ENCODE results near the gene CYRIA. TPM values are rescaled to one million over a fixed set of nuclear protein-coding genes. Genes with fewer than 3 reads are reported as not detected.

The CYRIA gene
- total RNA-seq, 4 donors from 2014 or later = 3.3 to 8.0 (median 4.5) TPM

- intact Hi-C loops (cut with DNase I; ENCODE audit: low total_unique reads) (no loop called here), in situ Hi-C loops (cut with MboI; ENCODE audit: low sequenced_read_pairs in 4 of 4) (no loop called here)
- no peaks in the 10 kb centered on the region for H3K27me3 ChIP-seq
- DNase-seq (no peak), ATAC-seq (no peak)
- peaks cover 10 to 13% of the 10 kb centered on the region in 2 donors for H3K4me1 ChIP-seq
- no peak overlapping the region for H3K27ac ChIP-seq
- H3K9me3 ChIP-seq = no peaks in the 10 kb centered on the region
- TF ChIP-seq POLR2A (IDR thresholded peaks at IDR 0.05) (no peak), CTCF (IDR thresholded peaks at IDR 0.05 in 4 of 5, conservative IDR thresholded peaks at IDR 0.05 in 1 of 5) (no peak)
- no peak overlapping the region for H3K4me3 ChIP-seq
- no peaks in the 10 kb centered on the region for H3K36me3 ChIP-seq
Measured at GRCh38 chr2:16669388-16669787, 3.8 kb upstream of the CYRIA start.

- DNase-seq = no peak
- Histone ChIP-seq H3K9me3 (no peaks in the 10 kb centered on the region), H3K36me3 (no peaks in the 10 kb centered on the region), H3K27me3 (no peaks in the 10 kb centered on the region), H3K4me1 (peaks cover 19 to 28% of the 10 kb centered on the region in 2 donors), H3K4me3 (peak overlapping the region; percentile 62 to 75 (median 70)), H3K27ac (peak overlapping the region; percentile 68 to 79 (median 76))
- in situ Hi-C loops (cut with MboI; ENCODE audit: low sequenced_read_pairs in 4 of 4) (no loop called here), intact Hi-C loops (cut with DNase I; ENCODE audit: low total_unique reads) (no loop called here)
- peak; percentile 15 to 20 for ATAC-seq
- no peak for TF ChIP-seq POLR2A (IDR thresholded peaks at IDR 0.05)
- TF ChIP-seq CTCF (IDR thresholded peaks at IDR 0.05 in 4 of 5, conservative IDR thresholded peaks at IDR 0.05 in 1 of 5) = no peak
Measured at GRCh38 chr2:16666449-16666801, 791 bp upstream of the CYRIA start.

GRCh38 chr2:16664809-16665747 is 556 bp downstream of the CYRIA start:
- TF ChIP-seq CTCF (IDR thresholded peaks at IDR 0.05 in 4 of 5, conservative IDR thresholded peaks at IDR 0.05 in 1 of 5) = no peak
- TF ChIP-seq POLR2A (IDR thresholded peaks at IDR 0.05) = no peak
- peaks cover 29 to 32% of the 10 kb centered on the region in 2 donors for H3K4me1 ChIP-seq
- peak overlapping the region; percentile 62 to 79 (median 73) for H3K4me3 ChIP-seq
- peak in 1 of 2 donors; percentile 70 for DNase-seq
- intact Hi-C loops (cut with DNase I; ENCODE audit: low total_unique reads) = loop anchor here (2.0 to 5.0 kb wide), 2 partner anchors 38 to 62 kb away; no protein-coding TSS in a partner anchor
- peak; percentile 50 to 57 for ATAC-seq
- H3K9me3 ChIP-seq = no peaks in the 10 kb centered on the region
- H3K36me3 ChIP-seq = no peaks in the 10 kb centered on the region
- in situ Hi-C loops (cut with MboI; ENCODE audit: low sequenced_read_pairs in 4 of 4) = no loop called here
- no peaks in the 10 kb centered on the region for H3K27me3 ChIP-seq
- peak overlapping the region; percentile 70 to 79 (median 73) for H3K27ac ChIP-seq

GRCh38 chr2:16664052-16664731 is 1.4 kb downstream of the CYRIA start:
- no peaks in the 10 kb centered on the region for H3K9me3 ChIP-seq
- peak overlapping the region; percentile 70 to 79 (median 73) for H3K27ac ChIP-seq
- peak in 1 of 2 donors; percentile 53 for DNase-seq
- TF ChIP-seq CTCF (IDR thresholded peaks at IDR 0.05 in 4 of 5, conservative IDR thresholded peaks at IDR 0.05 in 1 of 5) (no peak), POLR2A (IDR thresholded peaks at IDR 0.05) (peak; percentile 9 to 28)
- H3K36me3 ChIP-seq = no peaks in the 10 kb centered on the region
- H3K27me3 ChIP-seq = no peaks in the 10 kb centered on the region
- H3K4me1 ChIP-seq = peaks cover 35 to 37% of the 10 kb centered on the region in 2 donors
- ATAC-seq = peak; percentile 37 to 59
- H3K4me3 ChIP-seq = peak overlapping the region; percentile 62 to 79 (median 73)
- intact Hi-C loops (cut with DNase I; ENCODE audit: low total_unique reads) = loop anchor here (2.0 to 5.0 kb wide), 2 partner anchors 37 to 63 kb away; no protein-coding TSS in a partner anchor
- in situ Hi-C loops (cut with MboI; ENCODE audit: low sequenced_read_pairs in 4 of 4) = no loop called here
